GM19372 (cell line): ENCODE results near the gene SLCO3A1.

Experiments used
- ATAC-seq: cut with Tn5 transposase; IDR thresholded peaks from one replicate; pipeline ENCODE4 v1.9.1; 2021; ENCODE audit warnings: mild to moderate bottlenecking, low read depth, moderate library complexity; ENCODE audit not compliant: unreplicated experiment

The SLCO3A1 gene

GRCh38 chr15:91989821-91990220 lies 136.3 kb downstream of the SLCO3A1 start:
- no peak for ATAC-seq

DNA sequence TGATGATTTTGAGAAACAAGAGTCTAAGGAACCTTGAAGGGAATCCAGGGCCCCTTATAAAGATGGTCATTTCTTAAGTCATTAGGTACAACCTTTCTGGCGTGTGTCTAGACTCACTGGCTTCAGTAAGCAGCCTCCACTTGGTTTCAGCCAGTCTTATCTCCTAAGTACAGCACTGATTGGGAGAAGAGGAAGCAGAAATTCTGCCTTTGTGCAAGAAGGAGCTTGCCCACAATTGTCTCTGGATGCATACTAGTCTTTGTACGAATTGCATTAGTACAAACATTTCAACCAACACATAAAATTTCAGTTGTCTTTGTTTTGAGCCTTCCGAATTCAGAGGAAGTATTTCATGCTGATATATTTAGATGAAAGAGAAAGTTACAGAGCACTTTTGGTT lies 139.4 kb downstream of the SLCO3A1 start:
- no peak for ATAC-seq

DNA sequence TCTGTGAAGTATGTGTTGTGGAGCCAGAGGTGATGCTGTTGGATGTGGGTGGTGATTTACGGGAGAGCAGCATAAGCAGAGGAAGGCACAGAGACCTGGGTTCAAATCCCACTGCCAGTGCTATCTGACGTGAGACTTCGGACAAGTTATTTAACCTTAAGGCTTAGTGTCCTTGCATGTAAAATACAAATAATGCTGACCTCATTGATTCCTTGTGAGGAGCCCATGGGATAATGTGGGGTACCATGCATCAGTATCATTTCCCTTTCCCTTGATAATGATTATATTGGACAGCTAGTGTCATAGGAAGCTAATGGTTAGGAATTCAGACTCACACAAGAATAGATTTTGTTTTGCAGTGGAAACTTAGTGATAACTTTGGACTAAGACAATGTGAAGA lies 141.6 kb downstream of the SLCO3A1 start:
- no peak for ATAC-seq

- no peak for ATAC-seq
Measured at GRCh38 chr15:91997163-91997562, 143.7 kb downstream of the SLCO3A1 start.

GRCh38 chr15:92000709-92001108 lies 147.2 kb downstream of the SLCO3A1 start:
- ATAC-seq: no peak

- no peak for ATAC-seq
Measured at GRCh38 chr15:92001307-92001706, 147.8 kb downstream of the SLCO3A1 start.

DNA sequence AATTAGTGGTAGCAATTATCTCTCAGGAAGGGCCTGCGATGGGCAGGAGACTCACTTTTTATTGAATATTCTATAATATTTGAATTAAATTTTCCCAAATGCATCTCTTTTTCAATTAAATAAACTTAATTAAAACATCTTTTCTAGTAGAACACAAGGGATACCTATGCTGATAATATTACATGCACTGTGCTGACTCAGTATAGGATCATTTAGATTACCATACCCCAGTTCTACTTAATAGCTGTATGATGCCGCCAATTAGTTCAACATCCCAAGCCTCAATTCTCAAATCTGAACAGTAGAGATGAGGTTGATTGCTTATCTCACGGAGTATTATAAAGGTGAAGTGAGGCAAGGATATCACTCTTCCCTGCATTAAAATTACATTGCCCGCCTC lies 149.2 kb downstream of the SLCO3A1 start:
- no peak for ATAC-seq

GRCh38 chr15:92003515-92004067 lies 150.1 kb downstream of the SLCO3A1 start:
- no peak for ATAC-seq

DNA sequence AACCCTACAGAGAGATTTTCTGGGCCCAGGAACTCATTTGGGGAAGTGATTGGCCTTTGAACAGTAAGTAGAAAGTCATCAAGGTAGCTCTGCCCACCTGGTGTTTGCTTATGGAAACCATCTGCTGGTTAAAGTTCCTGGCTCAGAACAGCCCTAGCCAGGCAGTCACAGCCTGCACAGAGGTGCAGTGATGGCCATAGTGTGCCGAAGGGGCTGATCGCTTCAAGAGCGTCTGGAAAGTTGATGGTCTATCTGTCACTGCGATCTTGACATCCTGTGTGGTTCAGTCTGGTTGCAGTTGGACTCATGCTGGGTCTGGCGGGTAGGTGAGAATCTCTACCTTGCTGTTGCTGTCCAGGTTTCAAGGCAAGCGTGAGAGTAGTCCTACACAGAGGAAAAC lies 151.6 kb downstream of the SLCO3A1 start:
- no peak for ATAC-seq

GRCh38 chr15:92006186-92007028 lies 152.9 kb downstream of the SLCO3A1 start:
- no peak for ATAC-seq

DNA sequence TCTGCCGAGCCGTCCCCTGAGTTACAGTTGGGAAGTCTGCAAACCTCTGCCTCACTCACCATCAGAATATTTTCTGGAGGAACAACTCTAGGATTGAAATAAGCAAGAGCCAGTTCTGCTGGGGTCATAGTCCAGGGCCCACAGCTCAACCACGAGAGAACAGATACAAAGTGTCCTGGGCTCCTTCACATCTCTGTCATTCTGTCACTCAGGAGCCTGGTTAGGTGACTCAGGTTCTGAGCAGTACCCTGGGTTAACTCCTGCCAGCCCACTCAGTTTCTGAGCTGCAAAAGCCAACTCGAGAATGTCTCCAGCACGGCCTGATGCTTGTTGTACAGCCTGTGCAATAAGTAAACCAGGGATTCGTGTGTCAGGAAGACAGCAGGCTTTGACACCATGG lies 155.7 kb downstream of the SLCO3A1 start:
- ATAC-seq: no peak

GRCh38 chr15:92011611-92012367 lies 158.3 kb downstream of the SLCO3A1 start:
- no peak for ATAC-seq

GRCh38 chr15:92012368-92012629 lies 158.8 kb downstream of the SLCO3A1 start:
- no peak for ATAC-seq

GRCh38 chr15:92012881-92013280 lies 159.4 kb downstream of the SLCO3A1 start:
- no peak for ATAC-seq

GRCh38 chr15:92014281-92015030 lies 160.9 kb downstream of the SLCO3A1 start:
- ATAC-seq: no peak

DNA sequence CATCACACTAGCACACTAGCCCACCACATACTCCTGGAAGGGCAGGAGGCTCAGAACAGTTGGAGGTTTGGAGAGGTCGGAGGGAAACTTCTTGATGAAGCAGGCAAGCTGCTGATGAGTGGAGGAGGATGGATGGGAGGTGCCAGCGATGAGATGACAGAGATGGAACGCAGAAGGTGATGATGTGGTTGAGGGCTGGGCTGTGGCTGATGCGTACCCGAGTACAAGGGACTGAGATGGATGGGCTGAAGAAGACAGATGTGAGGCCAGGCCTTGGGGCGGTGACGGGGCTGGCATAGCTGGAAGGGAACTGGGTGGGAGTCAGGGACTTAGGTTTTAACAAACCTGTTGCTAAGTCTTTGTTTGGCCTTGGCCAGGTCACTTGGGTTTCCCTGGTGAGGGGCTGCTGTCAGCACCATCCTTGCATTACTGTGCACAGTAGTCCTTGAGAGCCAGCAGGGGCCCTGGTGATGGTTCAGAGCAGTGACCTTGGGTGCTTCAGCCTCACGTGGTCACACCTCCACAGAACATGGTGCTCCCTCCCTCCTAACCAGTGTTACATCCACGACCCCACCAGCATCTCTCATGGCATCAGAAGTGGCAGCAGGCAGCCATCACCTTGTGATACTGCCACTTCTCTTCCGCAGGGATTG lies 164.5 kb downstream of the SLCO3A1 start:
- no peak for ATAC-seq

- no peak for ATAC-seq
Measured at GRCh38 chr15:92018535-92019239, 165.2 kb downstream of the SLCO3A1 start.

DNA sequence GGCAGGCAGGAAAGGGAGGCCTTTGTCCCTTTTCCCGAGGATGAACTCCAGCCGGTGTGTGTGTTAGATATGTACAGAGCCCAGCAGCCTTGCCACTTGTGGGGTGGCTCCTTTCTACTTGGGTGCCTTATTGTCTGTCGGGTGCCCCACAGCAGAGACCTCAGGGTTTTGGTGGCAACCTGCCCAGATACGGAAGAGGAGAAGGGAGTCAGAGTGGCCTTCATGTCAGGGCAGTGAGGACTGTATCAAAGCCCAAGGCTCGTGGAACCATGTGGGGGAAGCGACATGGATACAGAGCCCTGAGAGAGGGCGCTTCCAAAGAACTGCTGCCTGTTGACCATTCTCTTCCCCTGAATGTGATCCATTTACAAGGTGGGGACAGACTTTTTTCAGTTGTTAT lies 166.2 kb downstream of the SLCO3A1 start:
- no peak for ATAC-seq

GRCh38 chr15:92020207-92020606 lies 166.7 kb downstream of the SLCO3A1 start:
- no peak for ATAC-seq

- no peak for ATAC-seq
Measured at GRCh38 chr15:92020804-92021203, 167.3 kb downstream of the SLCO3A1 start.
